Type B pancreatic cell (in vitro differentiated cells): ENCODE results near the gene RPTOR. TPM values are rescaled to one million over a fixed set of nuclear protein-coding genes. Genes with fewer than 3 reads are reported as not detected.
A peak's percentile ranks its signal among the peaks of the same experiment; 100 is the strongest.

ENCODE experiments used
- DNase-seq: peaks from one replicate; pipeline ENCODE4 v3.0.0; 2021; ENCODE audit warnings: mixed read lengths; ENCODE audit not compliant: unreplicated experiment; ENCODE audit errors: extremely low spot score
- H3K27ac Mint-ChIP-seq: 2 replicates; pipeline ENCODE4 v1.8.0; 2021; ENCODE audit warnings: mild to moderate bottlenecking, mixed read lengths
- H3K27me3 Mint-ChIP-seq: 2 replicates; pipeline ENCODE4 v1.8.0; 2021; ENCODE audit warnings: mixed read lengths
- H3K36me3 Mint-ChIP-seq: 2 replicates; pipeline ENCODE4 v1.8.0; 2021; ENCODE audit warnings: mixed read lengths
- H3K4me1 Mint-ChIP-seq: one replicate; pipeline ENCODE4 v1.8.0; 2021; ENCODE audit warnings: mixed read lengths; ENCODE audit not compliant: unreplicated experiment
- H3K4me3 Mint-ChIP-seq: 2 replicates; pipeline ENCODE4 v1.8.0; 2021; ENCODE audit warnings: mild to moderate bottlenecking, mixed read lengths
- H3K9me3 Mint-ChIP-seq: 2 replicates; pipeline ENCODE4 v1.8.0; 2021; ENCODE audit warnings: mixed read lengths
- CTCF ChIP-seq: fragments of 200-600 bp; sonication (generic); conservative IDR thresholded peaks from 2 replicates; pipeline ENCODE4 v1.5.0; 2021; ENCODE audit warnings: antibody characterized with exemption, mild to moderate bottlenecking
- total RNA-seq: library from RNA; stranded (reverse); gene quantifications from 2 replicates; pipeline ENCODE4 v1.2.1, GENCODE V29; 2021; ENCODE audit warnings: low replicate concordance

RPTOR gene
- total RNA-seq, 1 donor from 2014 or later = 39.8 TPM

GRCh38 chr17:80820331-80820730 is 275.7 kb downstream of the RPTOR start:
- peak overlapping the region; percentile 96 for H3K27ac Mint-ChIP-seq

GRCh38 chr17:80821546-80821945 is 276.9 kb downstream of the RPTOR start:
- peaks cover 14% of the 10 kb centered on the region for H3K4me1 Mint-ChIP-seq
- H3K27me3 Mint-ChIP-seq = no peaks in the 10 kb centered on the region
- H3K27ac Mint-ChIP-seq = no peak overlapping the region
- no peak for DNase-seq
- H3K36me3 Mint-ChIP-seq = peaks cover 10% of the 10 kb centered on the region
- no peak for TF ChIP-seq CTCF
- no peak overlapping the region for H3K4me3 Mint-ChIP-seq
- peaks cover 5% of the 10 kb centered on the region for H3K9me3 Mint-ChIP-seq

More at GRCh38 chr17:80820331-80820730, 275.7 kb downstream of the RPTOR start:
- H3K36me3 Mint-ChIP-seq = peaks cover 10% of the 10 kb centered on the region
- H3K4me3 Mint-ChIP-seq = peak overlapping the region; percentile 66
- no peak for DNase-seq
- peaks cover 5% of the 10 kb centered on the region for H3K9me3 Mint-ChIP-seq
- peaks cover 14% of the 10 kb centered on the region for H3K4me1 Mint-ChIP-seq
- no peaks in the 10 kb centered on the region for H3K27me3 Mint-ChIP-seq
- no peak for TF ChIP-seq CTCF

- Mint-ChIP-seq H3K9me3 (peaks cover 5% of the 10 kb centered on the region), H3K27ac (peak overlapping the region; percentile 66), H3K4me3 (no peak overlapping the region), H3K4me1 (peaks cover 14% of the 10 kb centered on the region), H3K27me3 (no peaks in the 10 kb centered on the region), H3K36me3 (peaks cover 10% of the 10 kb centered on the region)
- no peak for TF ChIP-seq CTCF
- DNase-seq = no peak
Measured at GRCh38 chr17:80822021-80822699, 277.5 kb downstream of the RPTOR start.

GRCh38 chr17:80822700-80823410 is 278.2 kb downstream of the RPTOR start:
- DNase-seq = no peak
- H3K4me1 Mint-ChIP-seq = peaks cover 16% of the 10 kb centered on the region
- no peaks in the 10 kb centered on the region for H3K27me3 Mint-ChIP-seq
- no peak for TF ChIP-seq CTCF
- H3K4me3 Mint-ChIP-seq = no peak overlapping the region
- peak overlapping the region; percentile 66 for H3K27ac Mint-ChIP-seq
- peaks cover 10% of the 10 kb centered on the region for H3K36me3 Mint-ChIP-seq
- peaks cover 5% of the 10 kb centered on the region for H3K9me3 Mint-ChIP-seq

GRCh38 chr17:80824549-80825470 is 280.2 kb downstream of the RPTOR start:
- no peak for DNase-seq
- Mint-ChIP-seq H3K4me1 (peaks cover 15% of the 10 kb centered on the region), H3K27ac (no peak overlapping the region), H3K36me3 (peaks cover 10% of the 10 kb centered on the region), H3K9me3 (peaks cover 5% of the 10 kb centered on the region), H3K27me3 (no peaks in the 10 kb centered on the region), H3K4me3 (no peak overlapping the region)
- TF ChIP-seq CTCF = no peak
